ENCODE results near the gene SLX4.

Gene SLX4

GRCh38 chr16:3641801-3642396, 30.5 kb upstream of the SLX4 start:
- Histone ChIP-seq H3K4me3 (replicated peaks; ENCODE audit: low read depth, low read length) (no peak overlapping the region), H3K27me3 (replicated peaks; ENCODE audit: control insufficient read depth, insufficient read depth, low read length) (no peaks in the 10 kb centered on the region), H3K36me3 (ENCODE audit: control insufficient read depth, insufficient read depth, low read length) (peaks cover 14% of the 10 kb centered on the region)
- no peak for DNase-seq (ENCODE audit: extremely low read depth, insufficient read length)
- no peak for TF ChIP-seq CTCF (IDR thresholded peaks at IDR 0.05; ENCODE audit: insufficient read depth, low read length, poor library complexity, severe bottlenecking)

DNA sequence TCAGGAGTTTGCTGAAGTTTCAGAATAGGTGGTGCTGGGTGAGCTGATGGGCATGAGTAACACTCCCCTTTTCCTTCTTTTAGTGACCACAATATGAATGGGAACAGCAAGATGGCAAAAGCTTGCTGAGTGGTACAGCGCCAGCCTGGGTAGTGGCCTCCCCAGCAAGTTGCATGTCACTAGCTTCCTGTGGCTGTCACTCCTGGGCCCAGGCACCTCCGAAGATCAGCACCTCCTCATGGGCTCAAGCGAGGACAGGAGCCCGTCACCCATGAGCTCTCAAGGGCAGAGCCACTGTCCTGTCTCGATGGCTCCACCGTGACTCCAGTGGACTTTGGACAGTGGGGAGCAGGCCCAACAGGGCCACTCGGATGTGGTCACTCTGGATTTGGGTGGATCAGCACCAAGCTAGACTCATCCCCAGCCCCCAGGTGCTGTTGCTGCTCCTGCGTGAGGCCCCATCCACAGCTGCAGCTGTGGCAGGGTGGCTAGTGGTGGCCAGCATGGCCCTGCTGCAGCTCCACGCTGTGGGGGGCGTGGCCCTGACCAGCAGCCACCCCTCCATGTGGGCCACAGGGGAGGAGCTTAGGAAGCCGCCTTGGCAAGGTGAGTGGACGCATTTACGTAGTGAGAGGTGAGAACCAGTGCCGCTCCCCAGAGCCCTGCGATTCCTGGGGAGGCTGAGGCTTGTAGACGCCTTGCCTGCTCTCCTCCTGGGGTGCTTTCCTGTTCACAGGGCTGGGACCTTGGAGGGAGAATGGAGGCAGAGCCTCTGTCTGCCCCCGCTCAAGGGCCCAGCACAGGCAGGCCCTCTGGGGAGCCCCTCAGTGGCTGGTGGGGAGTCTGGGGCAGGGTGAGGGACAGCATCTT, 29.5 kb upstream of the SLX4 start:
- no peak for TF ChIP-seq CTCF (IDR thresholded peaks at IDR 0.05; ENCODE audit: insufficient read depth, low read length, poor library complexity, severe bottlenecking)
- Histone ChIP-seq H3K36me3 (ENCODE audit: control insufficient read depth, insufficient read depth, low read length) (peaks cover 14% of the 10 kb centered on the region), H3K27me3 (replicated peaks; ENCODE audit: control insufficient read depth, insufficient read depth, low read length) (no peaks in the 10 kb centered on the region), H3K4me3 (replicated peaks; ENCODE audit: low read depth, low read length) (no peak overlapping the region)
- DNase-seq (ENCODE audit: extremely low read depth, insufficient read length), result no peak

GRCh38 chr16:3640207-3640606, 28.8 kb upstream of the SLX4 start:
- Histone ChIP-seq H3K36me3 (ENCODE audit: control insufficient read depth, insufficient read depth, low read length) (peaks cover 13% of the 10 kb centered on the region), H3K4me3 (replicated peaks; ENCODE audit: low read depth, low read length) (no peak overlapping the region), H3K27me3 (replicated peaks; ENCODE audit: control insufficient read depth, insufficient read depth, low read length) (no peaks in the 10 kb centered on the region)
- TF ChIP-seq CTCF (IDR thresholded peaks at IDR 0.05; ENCODE audit: insufficient read depth, low read length, poor library complexity, severe bottlenecking), result no peak
- no peak for DNase-seq (ENCODE audit: extremely low read depth, insufficient read length)

GRCh38 chr16:3638916-3639644, 27.7 kb upstream of the SLX4 start:
- Histone ChIP-seq H3K36me3 (ENCODE audit: control insufficient read depth, insufficient read depth, low read length) (peaks cover 13% of the 10 kb centered on the region), H3K27me3 (replicated peaks; ENCODE audit: control insufficient read depth, insufficient read depth, low read length) (no peaks in the 10 kb centered on the region), H3K4me3 (replicated peaks; ENCODE audit: low read depth, low read length) (no peak overlapping the region)
- no peak for DNase-seq (ENCODE audit: extremely low read depth, insufficient read length)
- TF ChIP-seq CTCF (IDR thresholded peaks at IDR 0.05; ENCODE audit: insufficient read depth, low read length, poor library complexity, severe bottlenecking), result no peak

DNA sequence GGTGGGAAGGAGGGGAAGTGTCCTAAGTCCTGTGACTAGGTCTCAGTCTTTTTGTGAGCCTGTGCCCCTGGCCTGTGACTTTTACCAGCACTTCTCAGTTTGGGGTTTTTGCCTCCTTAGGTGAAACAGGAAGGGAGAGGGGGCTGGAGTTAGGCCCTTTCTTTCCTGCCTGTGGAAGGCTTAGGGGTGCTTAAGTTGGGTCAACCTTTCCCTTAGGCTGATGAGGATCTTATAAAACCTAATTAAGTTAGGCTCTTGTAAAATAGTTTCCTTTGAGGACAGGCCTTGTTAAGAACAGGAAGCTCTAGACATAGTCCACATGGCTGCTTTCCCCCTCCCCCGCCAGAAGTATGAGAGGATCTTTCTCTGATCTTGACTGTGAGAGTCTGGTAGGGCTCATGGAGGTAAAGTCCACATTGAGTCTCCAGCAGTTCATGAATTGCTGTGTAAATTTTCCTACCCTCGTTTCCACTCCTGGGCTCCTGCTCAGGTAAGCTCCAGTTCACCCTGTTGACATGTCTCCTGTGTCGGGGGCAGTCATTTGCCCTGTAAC, 26.0 kb upstream of the SLX4 start:
- Histone ChIP-seq H3K27me3 (replicated peaks; ENCODE audit: control insufficient read depth, insufficient read depth, low read length) (no peaks in the 10 kb centered on the region), H3K36me3 (ENCODE audit: control insufficient read depth, insufficient read depth, low read length) (peaks cover 11% of the 10 kb centered on the region), H3K4me3 (replicated peaks; ENCODE audit: low read depth, low read length) (no peak overlapping the region)
- no peak for DNase-seq (ENCODE audit: extremely low read depth, insufficient read length)
- no peak for TF ChIP-seq CTCF (IDR thresholded peaks at IDR 0.05; ENCODE audit: insufficient read depth, low read length, poor library complexity, severe bottlenecking)

Data from GM06990 (cell line).